Spleen (tissue), 11 donors: Measurements from ENCODE around the gene MNX1. TPM values are rescaled to one million over a fixed set of nuclear protein-coding genes. Genes with fewer than 3 reads are reported as not detected.

Experiments used
- DNase-seq: peaks from one replicate; pipeline ENCODE4 v3.0.0-alpha.2; 2020
- H3K27ac ChIP-seq, 8 donors: fragments of 200-600 bp; sonication (generic) in 7 of 8; 1 replicate in 4 of 8; 2 replicates in 4 of 8; pipeline versions ENCODE4 v1.5.0 to v1.8.0; 2016 to 2021; ENCODE audit warnings: inconsistent platforms in 4 of 8, mild to moderate bottlenecking in 4 of 8, moderate library complexity in 1 of 8
- H3K27me3 ChIP-seq, 7 donors: fragments of 200-600 bp; sonication (generic) in 6 of 7; replicated peaks in 1 of 7; 1 replicate in 4 of 7; 2 replicates in 3 of 7; pipeline versions ENCODE4 v1.5.0 to v1.8.0; 2016 to 2021; ENCODE audit warnings: inconsistent platforms in 3 of 7, mild to moderate bottlenecking in 1 of 7
- H3K36me3 ChIP-seq, 6 donors: fragments of 200-600 bp; sonication (generic) in 5 of 6; 1 replicate in 4 of 6; 2 replicates in 2 of 6; pipeline versions ENCODE4 v1.5.0 to v1.8.0; 2016 to 2021; ENCODE audit warnings: inconsistent platforms in 2 of 6
- H3K4me1 ChIP-seq, 6 donors: fragments of 200-600 bp; sonication (generic) in 5 of 6; 1 replicate in 3 of 6; 2 replicates in 3 of 6; pipeline versions ENCODE4 v1.5.0 to v1.8.0; 2016 to 2021; ENCODE audit warnings: inconsistent platforms in 3 of 6
- H3K4me3 ChIP-seq, 8 donors: fragments of 200-600 bp; sonication (generic) in 7 of 8; 1 replicate in 4 of 8; 2 replicates in 4 of 8; pipeline versions ENCODE4 v1.5.0 to v1.8.0; 2016 to 2021; ENCODE audit warnings: inconsistent platforms in 4 of 8, mild to moderate bottlenecking in 4 of 8, moderate library complexity in 2 of 8
- H3K9me3 ChIP-seq, 8 donors: fragments of 200-600 bp; sonication (generic) in 7 of 8; 1 replicate in 4 of 8; 2 replicates in 4 of 8; pipeline versions ENCODE4 v1.5.0 to v1.8.0; 2016 to 2021; ENCODE audit warnings: inconsistent platforms in 4 of 8
- POLR2A ChIP-seq, 3 donors: fragments of 450-650 bp; IDR thresholded peaks; one replicate each; pipeline ENCODE4 v1.5.1; 2017; ENCODE audit warnings: antibody characterized with exemption in 3 of 3, mild to moderate bottlenecking in 1 of 3
- POLR2AphosphoS5 ChIP-seq, 3 donors: sonication (generic); formaldehyde crosslinking; IDR thresholded peaks; one replicate each; pipeline ENCODE4 v1.5.1; 2017; ENCODE audit warnings: antibody characterized with exemption in 3 of 3
- WGBS, 5 donors: extraction: QIAGEN DNeasy Blood & Tissue Kit in 3 of 5; methylation state at CpG; one replicate each; pipeline versions ENCODE4 v1.1.5 to v1.1.7; 2013 to 2018; 5-methylcytosine and 5-hydroxymethylcytosine counted together
- intact Hi-C: fragments of 100-400 bp; cut with DNase I; formaldehyde crosslinking; loops from one replicate; pipeline ENCODE4 v1.15.0; 2023; ENCODE audit warnings: low total_unique reads
- polyA plus RNA-seq, 3 donors: library from polyadenylated mRNA; stranded (reverse); fragments of 200-250 nt; gene quantifications; one replicate each; pipeline ENCODE4 v1.2.1, GENCODE V29; 2013
- total RNA-seq, 7 donors: library from RNA; depleted of rRNA in 3 of 7; stranded (reverse); fragments of >200 nt in 3 of 7; fragmentation: NEBNext Ultra II Directional in 4 of 7; extraction: Animal tissue kit (Norgen Biotek cat#: 25700) in 4 of 7; gene quantifications; one replicate each; pipeline versions ENCODE4 v1.1.0 to v1.2.1, GENCODE V29; 2016 to 2021
- TF ChIP-seq, protein P1 (sequence below), 11 experiments: fragments of 200-600 bp in 7 of 11; fragments of 450-650 bp in 4 of 11; sonication (generic) in 4 of 11; IDR thresholded peaks in 8 of 11; conservative IDR thresholded peaks in 3 of 11; 1 replicate in 7 of 11; 2 replicates in 4 of 11; pipeline versions ENCODE4 v1.4.0 to v1.8.0; 2016 to 2021; ENCODE audit warnings: antibody characterized with exemption in 11 of 11, inconsistent platforms in 4 of 11, mild to moderate bottlenecking in 1 of 11
- donor health status: healthy with polysubstance abuse.
- donor health status: DM: no; HTN: no; CAD: no; lungs with moderate emphysema.
- donor health status: DM: no; HTN: no; CAD: no.
- donor health status: Bipolar disorder and iron deficiency.
- donor health status: healthy.
- donor health status: DM: no; HTN: no; CAD: no.
- donor health status: DM: yes; HTN: yes; CAD: no.

The MNX1 gene
- total and polyA plus RNA-seq, 10 donors = 0.85 TPM; not detected in 9

DNA sequence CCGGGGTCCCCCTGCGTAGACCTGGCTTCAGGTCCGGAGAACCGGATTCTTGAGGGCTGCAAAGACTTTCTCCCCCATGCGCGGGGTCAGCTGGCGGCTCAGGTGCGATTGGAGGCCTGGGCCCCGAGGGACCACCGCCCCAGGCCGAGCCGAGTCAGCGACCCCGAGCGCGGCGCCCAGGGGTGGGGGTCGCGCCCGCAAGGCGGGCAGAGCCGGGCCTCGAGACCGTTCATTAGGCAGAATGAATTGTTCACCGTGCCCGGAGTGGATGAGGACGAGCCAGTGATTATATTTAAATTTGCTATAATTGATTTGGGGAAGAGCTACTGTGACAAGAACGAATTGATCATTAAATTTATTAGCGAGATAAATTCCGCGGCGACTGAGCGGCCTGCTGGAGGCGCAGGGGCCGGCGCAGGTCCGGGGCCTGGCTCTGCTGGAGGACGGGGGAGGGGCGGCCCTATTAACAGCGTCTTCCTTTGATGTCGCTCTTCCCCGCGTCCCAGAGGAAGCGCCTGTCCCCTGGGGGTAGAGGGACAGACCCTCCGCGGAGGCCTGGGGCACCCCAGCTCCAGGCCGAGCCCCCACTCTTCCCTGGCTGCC lies 7.5 kb downstream of the MNX1 start:
- Histone ChIP-seq H3K36me3 (no peaks in the 10 kb centered on the region), H3K4me3 (no peak overlapping the region), H3K27ac (no peak overlapping the region), H3K27me3 (peaks cover 23 to 100% (median 98%) of the 10 kb centered on the region in 7 donors), H3K4me1 (peaks cover 10 to 83% (median 67%) of the 10 kb centered on the region in 6 donors), H3K9me3 (no peaks in the 10 kb centered on the region)
- intact Hi-C loops = no loop called here
- DNase-seq = peak; percentile 61
- WGBS, 5 donors = 5 to 8% (median 8%) methylated on average over 36 to 47 of the region's 47 CpGs
- TF ChIP-seq, protein P1, sequence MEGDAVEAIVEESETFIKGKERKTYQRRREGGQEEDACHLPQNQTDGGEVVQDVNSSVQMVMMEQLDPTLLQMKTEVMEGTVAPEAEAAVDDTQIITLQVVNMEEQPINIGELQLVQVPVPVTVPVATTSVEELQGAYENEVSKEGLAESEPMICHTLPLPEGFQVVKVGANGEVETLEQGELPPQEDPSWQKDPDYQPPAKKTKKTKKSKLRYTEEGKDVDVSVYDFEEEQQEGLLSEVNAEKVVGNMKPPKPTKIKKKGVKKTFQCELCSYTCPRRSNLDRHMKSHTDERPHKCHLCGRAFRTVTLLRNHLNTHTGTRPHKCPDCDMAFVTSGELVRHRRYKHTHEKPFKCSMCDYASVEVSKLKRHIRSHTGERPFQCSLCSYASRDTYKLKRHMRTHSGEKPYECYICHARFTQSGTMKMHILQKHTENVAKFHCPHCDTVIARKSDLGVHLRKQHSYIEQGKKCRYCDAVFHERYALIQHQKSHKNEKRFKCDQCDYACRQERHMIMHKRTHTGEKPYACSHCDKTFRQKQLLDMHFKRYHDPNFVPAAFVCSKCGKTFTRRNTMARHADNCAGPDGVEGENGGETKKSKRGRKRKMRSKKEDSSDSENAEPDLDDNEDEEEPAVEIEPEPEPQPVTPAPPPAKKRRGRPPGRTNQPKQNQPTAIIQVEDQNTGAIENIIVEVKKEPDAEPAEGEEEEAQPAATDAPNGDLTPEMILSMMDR (IDR thresholded peaks at IDR 0.05 in 8 of 11, conservative IDR thresholded peaks at IDR 0.05 in 3 of 11) = no peak
- TF ChIP-seq POLR2A (IDR thresholded peaks at IDR 0.05) = no peak

DNA sequence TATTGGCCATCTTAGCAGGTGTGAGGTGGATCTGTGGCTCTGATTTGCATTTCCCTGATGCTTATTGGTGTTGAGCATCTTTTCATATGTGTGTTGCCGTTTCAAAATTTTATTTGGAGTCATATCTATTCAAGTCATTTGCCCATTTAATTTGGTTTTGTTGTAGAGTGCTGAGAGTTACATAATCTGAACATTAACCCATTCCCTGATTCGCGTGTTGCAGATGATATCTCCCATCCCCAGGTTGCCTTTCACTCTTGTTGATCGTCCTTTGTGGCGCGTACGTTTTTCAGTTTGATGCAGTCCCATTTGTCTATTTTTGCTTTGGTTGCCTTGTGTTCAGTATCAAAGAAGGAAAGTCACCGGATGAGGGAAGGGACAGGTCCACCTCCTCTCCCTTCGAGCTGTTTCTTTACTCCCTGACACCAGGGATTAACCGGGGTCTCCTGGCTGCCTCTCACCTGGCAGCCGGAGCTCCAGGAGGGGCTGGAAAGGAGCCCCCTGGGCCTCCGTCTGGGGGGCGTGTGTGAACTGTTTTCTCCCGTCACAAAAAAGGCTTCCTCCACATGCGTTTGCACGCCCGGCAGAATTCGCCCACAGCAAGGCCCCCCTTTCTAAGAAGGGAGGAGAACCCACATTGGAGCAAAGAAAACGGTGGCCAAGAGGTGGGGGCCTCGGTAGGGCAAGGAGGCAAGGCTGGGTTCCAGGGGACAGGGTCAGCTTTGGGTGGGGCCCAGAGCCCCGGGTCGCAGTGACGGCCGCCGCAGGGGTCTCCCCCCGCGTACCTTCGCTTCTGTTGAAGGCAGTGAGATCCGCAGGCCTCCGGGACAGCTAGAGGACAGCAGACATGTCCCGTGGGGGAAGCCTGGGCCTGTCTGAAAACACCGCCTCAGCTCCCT lies 8.3 kb downstream of the MNX1 start:
- no peak for TF ChIP-seq POLR2A (IDR thresholded peaks at IDR 0.05)
- TF ChIP-seq POLR2AphosphoS5 (IDR thresholded peaks at IDR 0.05) = no peak
- TF ChIP-seq, protein P1 (IDR thresholded peaks at IDR 0.05 in 8 of 11, conservative IDR thresholded peaks at IDR 0.05 in 3 of 11) = no peak
- Histone ChIP-seq H3K4me3 (no peak overlapping the region), H3K36me3 (no peaks in the 10 kb centered on the region), H3K27me3 (peaks cover 23 to 100% (median 90%) of the 10 kb centered on the region in 7 donors), H3K4me1 (peaks cover 10 to 79% (median 67%) of the 10 kb centered on the region in 6 donors), H3K27ac (no peak overlapping the region), H3K9me3 (no peaks in the 10 kb centered on the region)
- 6 to 12% (median 9%) methylated on average over 28 to 32 of the region's 32 CpGs for WGBS, 5 donors
- DNase-seq = no peak
- intact Hi-C loops = no loop called here

DNA sequence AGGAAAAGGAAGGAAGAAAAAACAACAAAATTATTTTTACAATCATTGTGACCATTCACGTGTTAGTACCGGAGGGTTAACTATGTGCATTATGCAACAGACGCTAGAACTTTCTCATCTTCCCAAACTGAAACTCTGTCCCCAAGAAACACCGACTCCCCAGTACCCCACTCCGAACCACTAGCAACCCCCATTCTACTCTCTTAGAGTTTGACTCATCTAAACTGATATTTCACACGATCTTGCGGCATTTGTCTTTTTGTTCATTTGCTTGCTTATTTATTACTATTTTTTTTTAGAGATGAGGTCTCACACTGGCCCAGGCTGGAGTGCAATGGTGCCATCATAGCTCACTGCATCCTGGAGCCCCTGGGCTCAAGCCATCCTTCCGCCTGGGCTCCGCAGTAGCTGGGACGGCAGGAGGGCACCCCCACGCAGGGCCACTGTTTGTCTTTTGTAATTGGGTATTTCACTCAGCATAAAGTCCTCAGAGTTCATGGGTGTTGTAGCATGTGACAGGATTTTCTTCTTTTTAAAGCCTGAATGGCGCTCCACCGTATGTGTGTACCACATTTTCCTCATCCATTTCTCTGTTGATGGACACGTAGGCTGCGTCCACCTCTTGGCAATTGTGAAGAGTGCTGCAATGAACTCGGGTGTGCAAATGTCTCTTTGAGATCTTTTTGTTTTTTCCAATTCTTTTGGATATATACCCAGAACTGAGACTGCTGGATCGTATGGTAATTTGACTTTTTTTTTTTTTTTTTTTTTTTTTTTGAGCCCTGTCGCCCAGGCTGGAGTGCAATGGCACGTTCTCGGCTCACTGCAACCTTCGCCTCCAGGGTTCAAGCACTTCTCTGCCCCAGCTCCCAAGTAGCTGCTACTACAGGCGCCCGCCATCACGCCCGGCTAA lies 9.5 kb downstream of the MNX1 start:
- WGBS, 5 donors = 13 to 19% (median 16%) methylated on average over 24 to 25 of the region's 25 CpGs
- H3K27me3 ChIP-seq = peaks cover 22 to 100% (median 79%) of the 10 kb centered on the region in 7 donors
- no peak for TF ChIP-seq POLR2AphosphoS5 (IDR thresholded peaks at IDR 0.05)
- TF ChIP-seq, protein P1 (IDR thresholded peaks at IDR 0.05 in 8 of 11, conservative IDR thresholded peaks at IDR 0.05 in 3 of 11) = no peak
- no peak for TF ChIP-seq POLR2A (IDR thresholded peaks at IDR 0.05)
- no peaks in the 10 kb centered on the region for H3K36me3 ChIP-seq
- intact Hi-C loops = no loop called here
- no peaks in the 10 kb centered on the region for H3K9me3 ChIP-seq
- H3K27ac ChIP-seq = no peak overlapping the region
- peak overlapping the region in 7 of 8 donors; percentile 36 to 78 (median 55) for H3K4me3 ChIP-seq
- H3K4me1 ChIP-seq = peaks cover 10 to 72% (median 62%) of the 10 kb centered on the region in 6 donors
- no peak for DNase-seq
